NCI-H187 treated with DMSO at 0.1 percent for 48 hours (cell line): Measurements from ENCODE around the gene ZCCHC7.
"Not testable (repeated sequence)": the region's sequence is repeated elsewhere in the genome, so short reads cannot be mapped to it uniquely, and the experiment has no call there.

ENCODE experiments used
- DNase-seq: peaks from one replicate; lab custom pipeline; 2025; lab: John Stamatoyannopoulos, UW

Gene ZCCHC7

GRCh38 chr9:37174247-37174646 lies 53.9 kb downstream of the ZCCHC7 start:
- DNase-seq, result no peak

- no peak for DNase-seq
Measured at GRCh38 chr9:37178742-37179141, 58.4 kb downstream of the ZCCHC7 start.

GRCh38 chr9:37179576-37179975 lies 59.2 kb downstream of the ZCCHC7 start:
- DNase-seq, result no peak

DNA sequence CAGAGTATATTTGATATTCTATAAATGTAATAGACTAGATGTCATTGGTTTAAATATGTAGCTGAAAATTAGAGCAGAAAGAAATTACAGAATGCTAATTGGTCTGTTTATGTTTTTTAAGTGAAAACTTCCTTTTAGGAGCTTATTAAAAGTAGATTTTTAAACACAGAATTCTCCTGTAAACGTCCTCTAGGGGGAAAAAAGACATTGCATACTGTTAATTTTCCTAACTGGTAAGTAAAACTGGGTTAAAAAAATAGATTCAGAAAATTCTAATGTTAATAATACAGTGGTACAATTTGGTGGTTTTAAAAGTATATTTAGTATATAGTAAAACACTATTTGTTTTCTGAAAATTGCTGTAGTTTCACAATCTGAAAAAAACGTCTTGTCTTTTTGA lies 59.8 kb downstream of the ZCCHC7 start:
- no peak for DNase-seq

GRCh38 chr9:37182718-37183117 lies 62.3 kb downstream of the ZCCHC7 start:
- no peak for DNase-seq

DNA sequence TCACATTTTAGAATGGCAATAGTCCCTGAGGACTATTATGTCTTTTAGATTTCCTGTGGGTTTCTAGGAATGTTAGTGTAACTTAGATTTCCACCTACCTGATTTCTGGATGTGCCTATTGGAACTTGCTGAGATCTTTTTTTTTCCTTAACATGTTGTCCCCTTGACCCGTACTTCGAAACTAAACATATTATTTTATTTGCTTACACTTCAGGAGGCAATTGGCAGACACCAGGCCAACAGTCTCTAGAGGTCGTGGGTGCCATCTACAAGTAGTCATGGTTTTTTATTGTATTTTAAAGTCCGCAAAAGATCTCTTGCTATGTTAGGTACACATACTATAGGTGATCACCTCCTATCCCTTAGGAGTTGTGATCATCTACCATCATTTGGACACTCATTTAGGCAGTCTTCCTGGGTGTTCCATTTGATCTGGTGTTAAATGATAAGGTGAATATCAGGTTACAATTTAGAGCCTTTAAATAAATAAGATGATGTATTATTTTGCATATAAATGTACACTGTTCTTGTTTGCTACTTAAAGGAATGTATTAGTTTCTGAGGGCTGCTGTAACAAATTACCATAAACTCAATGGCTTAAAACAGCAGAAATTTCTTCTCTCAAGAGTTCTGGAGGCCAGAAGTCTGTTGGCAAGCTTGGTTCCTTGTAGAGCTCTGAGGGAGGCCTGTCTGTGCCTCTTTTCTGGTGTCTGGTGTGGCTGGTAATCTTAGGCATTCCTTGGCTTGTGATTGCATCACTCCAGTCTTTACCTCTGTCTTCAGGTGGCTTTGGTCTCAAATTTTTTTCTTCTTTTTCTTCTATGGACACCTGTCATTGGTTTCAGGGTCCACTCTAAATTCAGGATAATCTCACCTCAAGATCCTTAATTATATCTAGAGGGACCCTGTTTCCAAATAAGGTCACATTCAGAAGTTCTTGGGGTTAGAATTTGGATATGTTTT lies 64.8 kb downstream of the ZCCHC7 start:
- DNase-seq, result no peak

DNA sequence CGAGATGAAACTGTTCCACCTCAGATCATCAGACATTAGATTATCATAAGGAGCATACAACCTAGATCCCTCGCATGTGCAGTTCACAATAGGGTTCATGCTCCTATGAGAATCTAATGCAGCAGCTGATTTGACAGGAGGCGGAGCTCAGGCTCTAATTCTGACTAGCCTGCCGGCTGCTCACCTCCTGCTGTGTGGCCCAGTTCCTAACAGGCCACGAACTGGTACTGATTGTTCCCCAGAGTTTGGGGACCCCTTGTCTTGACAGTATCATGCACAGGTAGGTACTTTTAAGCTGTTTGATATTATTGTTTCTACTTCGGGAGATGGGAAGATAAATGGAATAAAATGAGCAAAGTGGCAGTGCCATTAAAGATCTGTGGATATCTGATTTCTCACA lies 66.9 kb downstream of the ZCCHC7 start:
- DNase-seq, result no peak

DNA sequence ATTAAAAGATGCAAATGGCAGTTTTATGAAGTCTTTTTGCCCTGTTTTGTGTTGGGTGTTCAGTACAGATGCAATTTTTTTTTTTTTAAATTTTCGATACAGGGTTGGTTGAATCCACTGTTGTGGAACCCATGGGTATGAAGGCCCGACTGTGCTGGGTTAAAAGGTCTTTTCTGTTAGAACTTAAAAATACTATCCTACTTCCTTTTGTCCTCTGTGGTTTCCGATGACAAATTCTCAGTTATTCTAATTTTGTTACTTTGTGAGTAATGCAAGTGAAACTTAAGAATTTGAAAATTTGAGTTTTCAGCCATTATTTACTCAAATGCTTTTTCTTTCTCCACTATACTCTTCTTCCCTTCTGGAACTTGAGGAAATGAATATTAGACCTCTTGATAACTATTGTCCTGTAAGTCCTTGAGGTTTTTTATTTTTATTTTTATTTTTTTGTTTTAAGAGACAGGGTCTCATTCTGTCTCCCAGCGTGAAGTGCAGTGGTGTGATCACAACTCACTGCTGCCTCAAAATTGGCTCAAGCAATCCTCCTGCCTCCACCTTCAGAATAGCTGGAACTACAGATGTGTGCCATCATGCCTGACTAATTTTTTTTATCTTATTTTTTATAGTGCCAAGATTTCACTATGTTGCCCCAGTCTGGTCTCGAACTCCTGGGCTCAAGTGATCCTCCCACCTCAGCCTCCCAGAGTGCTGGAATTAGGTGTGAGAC lies 67.5 kb downstream of the ZCCHC7 start:
- no peak for DNase-seq

DNA sequence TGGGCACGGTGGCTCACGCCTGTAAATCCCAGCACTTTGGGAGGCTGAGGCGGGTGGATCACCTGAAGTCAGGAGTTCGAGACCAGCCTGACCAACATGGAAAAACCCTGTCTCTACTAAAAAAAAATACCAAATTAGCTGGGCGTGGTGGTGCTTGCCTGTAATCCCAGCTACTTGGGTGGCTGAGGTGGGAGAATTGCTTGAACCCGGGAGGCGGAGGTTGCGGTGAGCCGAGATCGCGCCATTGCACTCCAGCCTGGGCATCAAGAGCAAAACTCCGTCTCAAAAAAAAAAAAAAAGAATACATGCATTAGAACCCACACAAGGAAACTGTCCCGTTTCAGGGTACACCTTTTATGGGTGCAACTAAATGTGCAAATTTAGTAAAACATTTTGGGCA lies 70.4 kb downstream of the ZCCHC7 start:
- not testable (repeated sequence) for DNase-seq

DNA sequence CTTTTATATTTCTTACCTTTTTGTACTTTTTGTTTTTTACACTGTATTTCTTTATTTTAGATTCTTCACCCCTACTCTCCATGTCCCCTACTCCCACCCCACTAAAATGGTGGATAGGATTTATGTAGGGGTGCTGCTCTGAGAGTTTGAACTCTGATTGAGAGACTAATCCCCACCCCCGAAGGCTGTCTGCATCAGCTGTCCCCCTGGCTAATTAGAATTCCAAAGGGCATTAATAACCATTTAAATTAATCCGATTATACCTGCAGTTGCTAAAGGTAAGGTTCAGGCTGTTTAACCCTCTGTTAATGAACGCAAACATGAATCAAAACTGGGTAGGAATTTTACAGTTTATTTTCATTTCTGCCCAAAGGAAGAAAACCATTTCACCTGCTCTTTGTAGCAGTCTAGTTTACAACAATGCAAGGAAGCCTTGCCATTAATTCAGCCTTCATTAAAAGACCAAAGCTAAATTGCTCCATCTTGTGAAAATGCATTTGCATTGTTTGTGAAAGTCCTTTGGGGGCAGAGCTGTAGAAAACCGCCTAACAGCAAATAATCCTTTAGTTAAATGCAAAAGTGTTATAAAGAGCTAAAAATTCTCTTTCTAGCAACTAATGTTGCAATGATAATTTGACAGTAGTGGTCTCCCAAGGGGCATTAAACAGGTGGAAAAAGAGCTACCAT lies 71.2 kb downstream of the ZCCHC7 start:
- DNase-seq, result no peak

DNA sequence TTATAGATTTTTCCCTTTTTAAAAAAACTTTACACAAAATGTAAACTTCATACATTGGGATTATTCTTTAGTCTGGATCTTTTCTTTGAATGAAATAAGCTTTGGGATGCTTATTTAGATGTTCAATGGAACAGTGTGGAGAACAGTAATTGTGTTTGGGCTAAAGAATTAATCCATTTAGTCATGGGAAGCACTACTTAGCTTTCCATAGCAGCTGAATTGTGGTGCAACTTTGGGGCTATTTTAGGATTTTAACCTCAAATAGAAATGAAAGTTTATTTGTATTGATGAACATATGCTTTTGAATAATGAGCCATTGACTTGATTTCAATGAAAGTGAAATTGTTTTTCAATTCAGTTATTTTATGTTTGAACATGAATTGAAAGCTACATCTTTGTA lies 72.4 kb downstream of the ZCCHC7 start:
- DNase-seq, result no peak

- no peak for DNase-seq
Measured at GRCh38 chr9:37197158-37198038, 77.0 kb downstream of the ZCCHC7 start.

DNA sequence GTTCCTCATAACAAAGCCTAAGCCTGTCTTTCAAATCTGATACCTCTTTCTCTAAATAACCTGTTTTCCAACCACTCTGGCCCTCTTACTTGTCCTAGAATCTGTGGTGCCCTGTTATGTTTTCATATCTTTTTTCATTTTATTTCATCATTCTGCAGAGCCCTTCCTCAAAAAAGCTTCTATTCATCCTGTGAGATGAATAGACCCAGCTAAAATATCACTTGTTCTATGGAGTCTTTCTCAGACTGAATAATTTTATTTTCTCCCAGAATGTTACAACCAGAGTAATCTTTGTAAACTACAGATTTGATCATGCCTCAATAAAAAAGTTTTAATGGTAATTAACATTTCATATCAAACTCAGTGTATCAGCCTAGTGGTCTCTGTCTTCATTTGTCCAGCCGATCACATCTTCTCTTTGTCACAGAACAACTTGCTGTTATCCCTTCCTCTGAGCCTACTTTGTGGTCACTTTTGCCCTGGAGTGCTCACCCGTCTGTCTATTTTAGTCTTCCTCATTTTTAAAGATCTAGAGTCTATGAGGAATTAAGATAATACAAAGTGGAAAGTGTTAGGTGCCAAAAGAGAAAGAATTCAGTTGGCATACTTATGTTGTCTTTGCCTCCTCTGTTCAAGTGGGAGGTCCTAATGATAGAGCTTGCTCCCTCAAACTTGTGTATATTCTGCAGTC lies 77.8 kb downstream of the ZCCHC7 start:
- no peak for DNase-seq

- DNase-seq, result no peak
Measured at GRCh38 chr9:37198831-37199230, 78.5 kb downstream of the ZCCHC7 start.

- no peak for DNase-seq
Measured at GRCh38 chr9:37200433-37201005, 80.1 kb downstream of the ZCCHC7 start.

DNA sequence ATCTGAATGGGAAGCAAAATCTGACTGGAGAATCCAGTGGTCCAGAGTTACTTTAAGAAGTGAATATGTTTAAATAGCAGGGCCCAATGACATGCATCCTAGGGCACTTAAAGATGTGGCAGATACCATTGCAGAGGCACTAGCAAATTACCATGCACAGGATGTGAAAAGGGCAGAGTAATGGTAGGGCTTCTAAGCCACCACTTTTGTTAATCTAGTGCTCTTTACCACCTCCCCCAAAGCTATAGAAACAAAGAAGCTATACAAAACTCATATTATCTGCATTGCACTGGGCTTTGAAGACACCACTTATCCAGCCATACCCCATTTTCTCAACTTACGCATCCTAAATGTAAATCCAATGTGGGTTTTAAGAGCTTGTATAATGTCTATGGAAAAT lies 81.2 kb downstream of the ZCCHC7 start:
- DNase-seq, result no peak

- no peak for DNase-seq
Measured at GRCh38 chr9:37202091-37202490, 81.7 kb downstream of the ZCCHC7 start.

DNA sequence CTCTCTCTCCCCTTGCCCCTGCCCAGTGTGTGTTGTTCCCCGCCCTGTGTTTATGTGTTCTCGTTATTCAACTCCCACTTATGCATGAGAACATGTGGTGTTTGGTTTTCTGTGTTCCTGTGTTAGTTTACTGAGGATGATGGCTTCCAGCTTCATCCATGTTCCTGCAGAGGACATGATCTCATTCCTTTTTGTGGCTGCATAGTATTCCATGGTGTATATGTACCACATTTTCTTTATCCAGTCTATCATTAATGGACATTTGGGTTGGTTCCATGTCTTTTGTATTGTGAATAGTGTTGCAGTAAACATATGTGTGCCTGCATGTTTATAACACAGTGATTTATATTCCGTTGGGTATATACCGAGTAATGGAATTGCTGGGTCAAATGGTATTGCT lies 83.1 kb downstream of the ZCCHC7 start:
- not testable (repeated sequence) for DNase-seq

DNA sequence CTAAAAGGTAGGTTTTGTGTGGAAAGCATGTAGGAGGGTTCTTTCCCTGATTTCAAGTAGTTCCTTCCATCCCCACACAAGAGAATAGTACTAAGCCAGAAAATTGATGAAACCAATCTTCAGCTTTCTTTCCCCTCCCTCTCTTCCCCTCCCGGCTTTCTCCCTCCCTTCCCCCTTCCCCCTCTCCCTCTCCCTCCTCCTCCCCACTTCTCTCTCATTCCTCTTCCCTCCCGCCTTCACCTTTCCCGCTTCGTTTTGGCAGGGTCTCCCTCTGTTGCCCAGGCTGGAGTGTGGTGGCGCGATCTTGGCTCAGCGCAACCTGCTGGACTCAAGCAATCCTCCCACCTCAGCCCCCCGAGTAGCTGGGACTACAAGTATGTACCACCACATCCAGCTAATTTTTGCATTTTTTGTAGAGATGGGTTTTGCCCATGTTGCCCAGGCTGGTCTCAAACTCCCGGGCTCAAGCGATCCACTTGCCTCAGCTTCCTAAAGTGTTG lies 85.8 kb downstream of the ZCCHC7 start:
- DNase-seq, result no peak
